Breast epithelium (tissue), 4 donors: Measurements from ENCODE around the gene CCDC188. TPM values are rescaled to one million over a fixed set of nuclear protein-coding genes. Genes with fewer than 3 reads are reported as not detected.

Experiments used
- DNase-seq, 2 donors: peaks; one replicate each; pipeline ENCODE4 v3.0.0-alpha.2; 2019; ENCODE audit warnings: low spot score in 2 of 2
- H3K27ac ChIP-seq, 2 donors: fragments of 200-600 bp; sonication (generic) in 1 of 2; one replicate each; pipeline ENCODE4 v1.5.1; 2016 to 2019; ENCODE audit warnings: mild to moderate bottlenecking in 1 of 2
- H3K27me3 ChIP-seq, 2 donors: fragments of 200-600 bp; sonication (generic) in 1 of 2; one replicate each; pipeline versions ENCODE4 v1.5.1 to v1.6.0; 2017 to 2019; ENCODE audit warnings: control low read depth in 1 of 2, mild to moderate bottlenecking in 1 of 2
- H3K36me3 ChIP-seq: fragments of 200-600 bp; one replicate; pipeline ENCODE4 v1.5.1; 2019
- H3K4me1 ChIP-seq, 2 donors: fragments of 200-600 bp; sonication (generic); one replicate each; pipeline ENCODE4 v1.5.1; 2016 to 2019; ENCODE audit warnings: control low read depth in 1 of 2
- H3K4me3 ChIP-seq, 3 donors: fragments of 200-600 bp; sonication (generic); 1 replicate in 2 of 3; 2 replicates in 1 of 3; pipeline ENCODE4 v1.5.1; 2016 to 2019; ENCODE audit warnings: mild to moderate bottlenecking in 3 of 3, moderate library complexity in 2 of 3
- H3K9me3 ChIP-seq, 2 donors: fragments of 200-600 bp; sonication (generic) in 1 of 2; one replicate each; pipeline ENCODE4 v1.5.1; 2016 to 2019; ENCODE audit warnings: control low read depth in 1 of 2
- POLR2A ChIP-seq: fragments of 450-650 bp; IDR thresholded peaks from one replicate; pipeline ENCODE4 v1.6.1; 2016; ENCODE audit warnings: antibody characterized with exemption, mild to moderate bottlenecking, moderate library complexity
- POLR2AphosphoS5 ChIP-seq, 3 donors: sonication (generic); formaldehyde crosslinking; IDR thresholded peaks; one replicate each; pipeline ENCODE4 v1.6.1; 2017; ENCODE audit warnings: antibody characterized with exemption in 3 of 3
- intact Hi-C: fragments of 100-400 bp; cut with DNase I; formaldehyde crosslinking; loops from one replicate; pipeline ENCODE4 v1.15.1; 2023; ENCODE audit warnings: low total_unique reads
- total RNA-seq, 3 donors: library from RNA; depleted of rRNA; stranded (reverse); fragments of >200 nt; gene quantifications; one replicate each; pipeline ENCODE4 v1.1.0, GENCODE V29; 2016
- TF ChIP-seq, protein P1 (sequence below), 3 donors: fragments of 450-650 bp; IDR thresholded peaks; one replicate each; pipeline ENCODE4 v1.5.1; 2016 to 2017; ENCODE audit warnings: antibody characterized with exemption in 3 of 3, mild to moderate bottlenecking in 3 of 3, moderate library complexity in 3 of 3

CCDC188 gene
- total RNA-seq, 3 donors from 2014 or later = 0.66 TPM; not detected in 2

DNA sequence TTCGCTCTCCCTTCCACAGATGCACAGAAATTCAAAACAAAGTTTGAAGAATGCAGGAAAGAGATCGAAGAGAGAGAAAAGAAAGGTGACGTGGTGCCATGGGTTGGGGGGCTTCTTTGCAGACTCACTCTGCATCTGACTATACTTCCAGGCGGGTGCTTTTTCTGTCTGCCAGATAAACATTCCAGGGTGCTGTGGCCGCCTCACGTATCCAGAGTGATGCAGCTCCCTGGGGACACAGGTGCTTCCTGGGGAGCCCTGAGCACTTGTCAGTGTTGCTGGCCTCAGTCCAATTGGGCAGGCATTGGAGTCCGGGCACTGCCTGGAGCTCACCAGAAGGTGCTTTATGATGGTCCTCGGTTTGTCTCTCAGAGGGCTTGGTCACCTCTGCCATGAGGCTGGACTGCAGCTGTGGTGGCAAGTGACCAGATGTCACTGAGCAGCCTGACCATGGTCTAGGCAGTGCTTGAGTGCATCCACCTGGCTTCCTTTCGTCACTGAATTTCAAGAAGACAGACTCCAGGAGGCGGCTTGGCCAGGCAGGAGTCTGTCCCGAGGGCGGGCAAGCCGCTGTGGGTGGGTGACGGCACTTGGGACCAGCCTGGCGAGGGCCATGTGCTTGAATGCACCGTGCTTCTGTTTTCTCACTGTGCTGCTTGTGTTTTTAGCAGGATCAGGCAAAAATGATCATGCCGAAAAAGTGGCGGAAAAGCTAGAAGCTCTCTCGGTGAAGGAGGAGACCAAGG lies 24.4 kb downstream of the CCDC188 start:
- no peak overlapping the region for H3K4me3 ChIP-seq
- no peak overlapping the region for H3K27ac ChIP-seq
- DNase-seq = no peak
- no peaks in the 10 kb centered on the region for H3K36me3 ChIP-seq
- H3K9me3 ChIP-seq = no peaks in the 10 kb centered on the region
- no peaks in the 10 kb centered on the region for H3K27me3 ChIP-seq
- TF ChIP-seq, protein P1, sequence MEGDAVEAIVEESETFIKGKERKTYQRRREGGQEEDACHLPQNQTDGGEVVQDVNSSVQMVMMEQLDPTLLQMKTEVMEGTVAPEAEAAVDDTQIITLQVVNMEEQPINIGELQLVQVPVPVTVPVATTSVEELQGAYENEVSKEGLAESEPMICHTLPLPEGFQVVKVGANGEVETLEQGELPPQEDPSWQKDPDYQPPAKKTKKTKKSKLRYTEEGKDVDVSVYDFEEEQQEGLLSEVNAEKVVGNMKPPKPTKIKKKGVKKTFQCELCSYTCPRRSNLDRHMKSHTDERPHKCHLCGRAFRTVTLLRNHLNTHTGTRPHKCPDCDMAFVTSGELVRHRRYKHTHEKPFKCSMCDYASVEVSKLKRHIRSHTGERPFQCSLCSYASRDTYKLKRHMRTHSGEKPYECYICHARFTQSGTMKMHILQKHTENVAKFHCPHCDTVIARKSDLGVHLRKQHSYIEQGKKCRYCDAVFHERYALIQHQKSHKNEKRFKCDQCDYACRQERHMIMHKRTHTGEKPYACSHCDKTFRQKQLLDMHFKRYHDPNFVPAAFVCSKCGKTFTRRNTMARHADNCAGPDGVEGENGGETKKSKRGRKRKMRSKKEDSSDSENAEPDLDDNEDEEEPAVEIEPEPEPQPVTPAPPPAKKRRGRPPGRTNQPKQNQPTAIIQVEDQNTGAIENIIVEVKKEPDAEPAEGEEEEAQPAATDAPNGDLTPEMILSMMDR (IDR thresholded peaks at IDR 0.05) = no peak
- TF ChIP-seq POLR2A = no peak
- no peak for TF ChIP-seq POLR2AphosphoS5 (IDR thresholded peaks at IDR 0.05)
- H3K4me1 ChIP-seq = no peaks in the 10 kb centered on the region
- intact Hi-C loops = no loop called here

DNA sequence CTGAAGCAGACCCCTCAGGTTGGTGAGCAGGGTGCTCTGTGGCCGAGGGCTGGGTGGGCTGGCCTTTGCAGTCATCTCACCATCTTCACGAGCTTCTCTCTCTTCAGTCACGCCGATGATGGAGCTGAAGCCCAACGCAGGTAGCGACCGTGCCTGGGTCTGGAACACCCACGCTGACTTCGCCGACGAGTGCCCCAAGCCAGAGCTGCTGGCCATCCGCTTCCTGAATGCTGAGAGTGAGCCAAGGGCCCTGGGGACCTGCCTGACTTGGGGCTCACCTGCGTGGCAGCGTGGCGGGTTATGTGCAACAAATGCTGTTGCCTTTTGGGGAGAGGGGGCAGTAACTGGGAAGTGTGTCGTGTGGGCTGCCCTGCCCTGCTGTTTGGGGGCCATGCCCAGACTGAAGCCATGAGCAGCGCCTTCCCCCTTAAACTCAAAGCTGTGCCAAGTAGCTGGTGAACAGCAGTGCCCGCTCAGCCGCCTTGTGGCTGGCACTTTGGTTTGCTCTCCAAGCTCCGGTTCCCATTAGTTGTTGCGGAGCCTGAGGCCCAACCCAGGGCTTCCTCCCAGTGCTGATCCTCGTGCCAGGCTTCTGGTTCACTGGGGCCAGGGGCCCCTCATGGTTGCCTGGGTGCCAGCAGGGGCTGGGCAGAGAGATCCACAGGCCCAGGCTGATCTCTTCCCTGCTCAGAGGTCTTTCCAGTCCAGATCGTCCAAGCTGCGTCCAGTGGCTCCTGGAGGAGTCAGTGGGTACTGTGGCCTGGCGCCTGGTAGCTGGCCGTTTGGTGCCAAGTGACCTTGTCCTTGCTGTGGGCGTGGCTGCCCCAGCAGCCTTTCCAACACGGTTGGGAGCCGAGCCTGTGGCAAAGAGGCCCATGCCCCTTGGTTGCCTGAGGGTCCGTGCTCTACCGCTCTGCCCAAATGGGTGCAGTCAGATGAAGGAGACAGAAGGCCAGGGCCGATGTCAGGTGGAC lies 25.4 kb downstream of the CCDC188 start:
- Histone ChIP-seq H3K36me3 (no peaks in the 10 kb centered on the region), H3K27ac (no peak overlapping the region), H3K4me1 (no peaks in the 10 kb centered on the region), H3K9me3 (no peaks in the 10 kb centered on the region), H3K4me3 (no peak overlapping the region), H3K27me3 (no peaks in the 10 kb centered on the region)
- DNase-seq = no peak
- intact Hi-C loops = no loop called here
- no peak for TF ChIP-seq POLR2AphosphoS5 (IDR thresholded peaks at IDR 0.05)
- TF ChIP-seq, protein P1 (IDR thresholded peaks at IDR 0.05) = no peak
- no peak for TF ChIP-seq POLR2A

DNA sequence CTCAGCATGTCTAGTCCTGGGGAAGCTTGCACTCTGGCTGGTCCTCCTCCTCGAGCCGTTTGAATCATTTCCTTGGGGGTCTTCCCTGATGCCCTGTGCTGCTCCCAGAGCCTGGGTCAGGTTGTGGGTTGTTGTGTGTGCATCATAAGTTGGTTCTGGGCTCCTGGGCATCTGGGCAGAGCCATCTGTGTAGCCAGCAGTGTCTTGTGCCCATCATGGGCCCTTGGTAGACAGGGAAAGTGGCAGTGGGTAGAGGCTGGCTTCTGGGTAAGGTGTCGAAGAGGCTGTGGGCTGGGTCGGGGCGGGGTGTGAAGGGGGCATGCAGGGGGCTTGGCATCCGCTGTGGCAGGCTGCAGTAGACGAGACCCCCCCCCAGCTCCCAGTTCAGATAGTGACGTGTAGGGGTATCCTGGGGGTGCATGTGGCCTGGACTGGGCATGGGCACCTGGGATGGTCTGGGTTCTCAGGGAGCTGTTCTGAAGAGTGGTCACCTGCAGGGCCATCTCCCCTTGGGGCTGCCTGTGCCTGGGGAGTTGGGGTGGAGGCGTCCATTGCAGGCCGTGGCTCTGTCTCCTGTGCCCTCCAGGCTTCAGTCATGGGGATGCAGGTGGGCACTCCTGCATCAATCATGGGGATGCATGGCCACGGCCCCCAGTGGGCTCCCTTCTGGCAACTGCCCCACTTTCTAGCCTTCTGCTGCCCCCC lies 26.6 kb downstream of the CCDC188 start:
- DNase-seq = no peak
- intact Hi-C loops = no loop called here
- H3K27me3 ChIP-seq = no peaks in the 10 kb centered on the region
- no peaks in the 10 kb centered on the region for H3K36me3 ChIP-seq
- TF ChIP-seq, protein P1 (IDR thresholded peaks at IDR 0.05) = no peak
- TF ChIP-seq POLR2AphosphoS5 (IDR thresholded peaks at IDR 0.05) (no peak), POLR2A (no peak)
- H3K4me1 ChIP-seq = peaks cover 0 to under 1% of the 10 kb centered on the region in 2 donors
- H3K27ac ChIP-seq = no peak overlapping the region
- no peak overlapping the region for H3K4me3 ChIP-seq
- H3K9me3 ChIP-seq = no peaks in the 10 kb centered on the region

DNA sequence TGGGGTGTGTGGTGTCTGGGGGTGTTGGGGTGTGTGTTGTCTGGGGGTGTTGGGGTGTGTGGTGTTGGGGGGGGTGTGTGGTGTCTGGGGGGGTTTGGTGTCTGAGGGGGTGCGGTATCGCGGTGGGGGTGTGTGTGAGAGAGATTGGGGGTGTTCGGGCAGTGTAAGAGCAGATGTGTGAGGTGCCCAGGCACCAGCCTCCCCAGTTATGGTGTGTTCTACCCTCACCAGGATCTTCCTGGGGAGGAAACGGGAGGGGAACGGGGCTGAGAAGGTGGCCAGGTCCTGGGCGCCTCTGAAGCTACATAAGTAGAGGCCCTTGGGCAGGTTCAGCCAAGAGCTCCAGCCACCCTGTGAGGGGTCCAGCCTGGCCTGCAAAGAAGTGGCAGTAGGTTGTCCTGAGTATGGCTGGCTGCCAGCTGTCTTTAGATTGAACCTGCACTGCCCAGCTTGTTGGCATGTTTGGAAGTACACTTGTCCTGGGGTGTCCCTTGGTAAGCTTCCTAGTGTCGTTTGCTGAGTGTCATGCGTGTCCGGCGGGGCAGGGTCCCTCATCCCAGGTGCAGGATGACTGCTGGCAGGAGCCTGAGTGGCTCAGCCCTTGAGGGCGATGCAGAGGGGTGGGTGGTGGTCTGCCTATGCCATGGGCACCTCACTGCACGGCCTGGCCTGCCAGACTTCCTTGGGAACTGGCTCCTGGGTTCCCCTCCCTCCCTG lies 27.3 kb downstream of the CCDC188 start:
- no peaks in the 10 kb centered on the region for H3K27me3 ChIP-seq
- DNase-seq = no peak
- H3K4me3 ChIP-seq = no peak overlapping the region
- TF ChIP-seq POLR2AphosphoS5 (IDR thresholded peaks at IDR 0.05) (no peak), POLR2A (no peak)
- TF ChIP-seq, protein P1 (IDR thresholded peaks at IDR 0.05) = no peak
- no peaks in the 10 kb centered on the region for H3K9me3 ChIP-seq
- intact Hi-C loops = no loop called here
- H3K36me3 ChIP-seq = no peaks in the 10 kb centered on the region
- H3K4me1 ChIP-seq = peaks cover 0 to 8% of the 10 kb centered on the region in 2 donors
- H3K27ac ChIP-seq = no peak overlapping the region
